ENCODE results near the gene CCDC107.

Gene CCDC107

GRCh38 chr9:35660966-35661415 is 2.9 kb downstream of the CCDC107 start:
- H3K27me3 Mint-ChIP-seq = no peaks in the 10 kb centered on the region
- peaks cover 37% of the 10 kb centered on the region for H3K36me3 Mint-ChIP-seq (ENCODE audit: low read depth)
- H3K27ac Mint-ChIP-seq = no peak overlapping the region
- intact Hi-C loops (cut with micrococcal nuclease) = no loop called here
- no peak overlapping the region for H3K4me3 Mint-ChIP-seq
- no peaks in the 10 kb centered on the region for H3K9me3 Mint-ChIP-seq
- H3K4me1 Mint-ChIP-seq (ENCODE audit: low read depth) = peaks cover 75% of the 10 kb centered on the region

DNA sequence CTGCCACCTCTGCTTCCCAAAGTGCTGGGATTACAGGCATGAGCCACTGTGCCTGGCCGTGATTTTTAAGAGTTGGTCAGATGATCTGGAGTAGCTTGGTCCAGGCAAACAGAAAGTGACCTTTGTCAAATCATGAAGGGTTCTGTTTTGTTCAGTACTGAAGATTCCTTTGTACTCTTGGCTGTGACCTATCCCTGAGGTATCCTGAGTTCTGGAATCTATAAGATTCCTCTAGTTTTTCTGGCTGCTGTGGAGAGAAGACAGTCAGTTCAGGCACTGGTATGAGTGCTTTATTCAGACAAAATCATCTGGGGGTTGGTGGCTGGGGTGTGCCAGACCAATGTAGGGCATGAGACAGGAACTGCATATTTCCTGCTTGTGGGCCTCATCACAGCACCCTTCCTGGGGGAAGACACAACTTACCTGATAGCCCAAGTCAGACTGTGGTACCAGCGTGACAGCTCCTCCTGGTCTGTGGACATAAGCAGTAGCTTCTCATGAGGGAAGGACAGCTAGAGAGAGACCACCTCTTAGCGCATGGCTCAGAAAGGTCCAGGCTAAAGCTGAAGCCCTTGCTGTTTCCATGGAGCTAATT is 3.8 kb downstream of the CCDC107 start:
- Mint-ChIP-seq H3K4me3 (no peak overlapping the region), H3K27me3 (no peaks in the 10 kb centered on the region), H3K9me3 (no peaks in the 10 kb centered on the region), H3K4me1 (ENCODE audit: low read depth) (peaks cover 66% of the 10 kb centered on the region), H3K36me3 (ENCODE audit: low read depth) (peaks cover 37% of the 10 kb centered on the region), H3K27ac (peak overlapping the region; percentile 39)
- intact Hi-C loops (cut with micrococcal nuclease) = no loop called here

DNA sequence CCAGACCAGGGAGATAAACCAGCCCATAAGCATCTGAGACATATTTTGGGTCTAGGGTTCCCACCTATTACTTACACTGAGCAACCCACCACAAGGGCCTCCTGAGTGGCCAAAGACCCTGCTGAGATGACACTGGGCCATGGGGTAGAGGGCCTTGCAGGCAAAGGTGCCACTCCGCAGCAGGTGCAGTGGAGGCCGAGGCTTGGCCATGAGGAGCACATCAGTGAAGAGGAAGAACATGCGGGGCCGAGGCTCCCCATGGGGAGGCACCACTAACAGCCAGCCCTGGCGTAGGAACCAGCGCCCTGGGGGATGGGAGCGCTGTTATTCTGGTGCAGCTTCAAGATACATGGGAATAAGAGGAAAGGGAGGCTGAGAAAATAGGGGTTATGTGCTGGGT is 4.3 kb downstream of the CCDC107 start:
- Mint-ChIP-seq H3K27me3 (no peaks in the 10 kb centered on the region), H3K27ac (peak overlapping the region; percentile 39), H3K4me3 (no peak overlapping the region), H3K36me3 (ENCODE audit: low read depth) (peaks cover 37% of the 10 kb centered on the region), H3K4me1 (ENCODE audit: low read depth) (peaks cover 60% of the 10 kb centered on the region), H3K9me3 (no peaks in the 10 kb centered on the region)
- intact Hi-C loops (cut with micrococcal nuclease) = no loop called here

DNA sequence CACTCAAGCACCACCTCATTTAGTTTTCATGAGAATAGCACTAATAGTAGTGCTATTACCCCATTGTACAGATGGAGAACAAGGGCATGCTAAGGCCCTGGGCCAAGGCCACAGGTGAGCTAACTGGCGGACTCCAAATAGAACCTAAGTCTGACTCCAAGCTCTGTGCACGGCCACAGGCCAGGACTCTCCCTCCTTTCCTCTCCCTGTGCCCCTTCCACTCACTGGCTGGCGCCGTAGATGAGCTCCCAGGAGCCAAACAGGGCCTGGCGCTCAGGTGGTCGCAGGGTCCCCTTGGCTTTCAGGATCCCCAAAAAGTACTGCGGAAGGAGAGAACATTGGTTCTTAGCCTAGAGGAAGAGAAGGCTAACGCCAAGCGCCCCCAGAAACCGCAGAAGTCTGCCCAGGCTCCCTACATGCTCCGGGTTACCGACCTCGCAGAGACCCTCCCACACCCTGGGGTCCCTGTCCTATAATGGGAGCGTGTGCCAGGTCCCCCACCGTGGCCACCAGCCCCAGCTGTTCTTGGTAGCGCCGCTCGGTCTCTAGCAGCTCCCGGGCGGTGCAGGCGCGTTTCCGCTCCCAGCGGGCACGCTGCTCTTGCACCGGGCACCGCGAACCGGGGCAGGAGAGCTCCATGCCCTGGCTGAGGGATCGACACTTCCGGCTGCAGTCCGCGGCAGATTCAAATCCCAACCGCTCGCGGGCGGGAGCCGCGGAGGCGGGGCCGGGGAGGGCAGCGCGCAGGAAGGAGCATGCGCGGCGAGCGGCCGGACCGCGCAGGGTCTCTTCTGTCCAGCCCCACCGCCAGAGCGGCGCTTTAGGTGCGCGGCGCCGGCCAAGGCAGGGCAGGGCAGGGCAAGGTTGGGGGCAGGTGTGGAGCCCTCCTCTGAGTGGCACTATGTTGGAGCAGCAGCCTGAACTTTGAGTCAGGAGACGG is 6.7 kb downstream of the CCDC107 start, which contains the start of gene ARHGEF39:
ARHGEF39 (minus strand) TSS at position 665 of the 940 bp plus-strand sequence; CDS start at position 639, 26 bp downstream.
- H3K36me3 Mint-ChIP-seq (ENCODE audit: low read depth) = peaks cover 24% of the 10 kb centered on the region
- H3K4me3 Mint-ChIP-seq = peak within 1 kb of the TSS; percentile 85
- peaks cover 47% of the 10 kb centered on the region for H3K4me1 Mint-ChIP-seq (ENCODE audit: low read depth)
- intact Hi-C loops (cut with micrococcal nuclease) = no loop called here
- no peaks in the 10 kb centered on the region for H3K9me3 Mint-ChIP-seq
- H3K27ac Mint-ChIP-seq = peak within 1 kb of the TSS; percentile 56
- H3K27me3 Mint-ChIP-seq = peaks cover 2% of the 10 kb centered on the region

- H3K4me1 Mint-ChIP-seq (ENCODE audit: low read depth) = peaks cover 40% of the 10 kb centered on the region
- peaks cover 17% of the 10 kb centered on the region for H3K36me3 Mint-ChIP-seq (ENCODE audit: low read depth)
- H3K27ac Mint-ChIP-seq = peak overlapping the region; percentile 56
- intact Hi-C loops (cut with micrococcal nuclease) = no loop called here
- H3K27me3 Mint-ChIP-seq = peaks cover 2% of the 10 kb centered on the region
- peak overlapping the region; percentile 85 for H3K4me3 Mint-ChIP-seq
- no peaks in the 10 kb centered on the region for H3K9me3 Mint-ChIP-seq
These were observed 7.4 kb downstream of the CCDC107 start for GRCh38 chr9:35665471-35665818.

GRCh38 chr9:35666045-35666444 is 8.0 kb downstream of the CCDC107 start:
- H3K4me1 Mint-ChIP-seq (ENCODE audit: low read depth) = peaks cover 34% of the 10 kb centered on the region
- H3K27me3 Mint-ChIP-seq = peaks cover 2% of the 10 kb centered on the region
- no peak overlapping the region for H3K27ac Mint-ChIP-seq
- no peaks in the 10 kb centered on the region for H3K9me3 Mint-ChIP-seq
- H3K36me3 Mint-ChIP-seq (ENCODE audit: low read depth) = peaks cover 11% of the 10 kb centered on the region
- H3K4me3 Mint-ChIP-seq = no peak overlapping the region
- intact Hi-C loops (cut with micrococcal nuclease) = no loop called here

- peaks cover 6% of the 10 kb centered on the region for H3K36me3 Mint-ChIP-seq (ENCODE audit: low read depth)
- H3K27ac Mint-ChIP-seq = no peak overlapping the region
- peaks cover 33% of the 10 kb centered on the region for H3K4me1 Mint-ChIP-seq (ENCODE audit: low read depth)
- H3K9me3 Mint-ChIP-seq = no peaks in the 10 kb centered on the region
- intact Hi-C loops (cut with micrococcal nuclease) = no loop called here
- H3K4me3 Mint-ChIP-seq = no peak overlapping the region
- H3K27me3 Mint-ChIP-seq = peaks cover 2% of the 10 kb centered on the region
These were observed 8.5 kb downstream of the CCDC107 start for GRCh38 chr9:35666549-35666948.

- Mint-ChIP-seq H3K27ac (no peak overlapping the region), H3K4me3 (no peak overlapping the region), H3K27me3 (peaks cover 2% of the 10 kb centered on the region), H3K4me1 (ENCODE audit: low read depth) (peaks cover 20% of the 10 kb centered on the region), H3K9me3 (no peaks in the 10 kb centered on the region), H3K36me3 (ENCODE audit: low read depth) (no peaks in the 10 kb centered on the region)
- intact Hi-C loops (cut with micrococcal nuclease) = no loop called here
These were observed 9.8 kb downstream of the CCDC107 start for GRCh38 chr9:35667939-35668338.

- no peak overlapping the region for H3K4me3 Mint-ChIP-seq
- peaks cover 16% of the 10 kb centered on the region for H3K27me3 Mint-ChIP-seq
- H3K4me1 Mint-ChIP-seq (ENCODE audit: low read depth) = peaks cover 11% of the 10 kb centered on the region
- no peaks in the 10 kb centered on the region for H3K9me3 Mint-ChIP-seq
- H3K27ac Mint-ChIP-seq = no peak overlapping the region
- H3K36me3 Mint-ChIP-seq (ENCODE audit: low read depth) = no peaks in the 10 kb centered on the region
- intact Hi-C loops (cut with micrococcal nuclease) = no loop called here
These were observed 11.4 kb downstream of the CCDC107 start for GRCh38 chr9:35669331-35670145.

GRCh38 chr9:35673132-35674024 is 15.3 kb downstream of the CCDC107 start, which contains the start of gene CA9:
CA9 (plus strand) TSS chr9:35673928; CDS start chr9:35673960, 32 bp downstream.
- intact Hi-C loops (cut with micrococcal nuclease) = no loop called here
- H3K27ac Mint-ChIP-seq = no peak within 1 kb of the TSS

DNA sequence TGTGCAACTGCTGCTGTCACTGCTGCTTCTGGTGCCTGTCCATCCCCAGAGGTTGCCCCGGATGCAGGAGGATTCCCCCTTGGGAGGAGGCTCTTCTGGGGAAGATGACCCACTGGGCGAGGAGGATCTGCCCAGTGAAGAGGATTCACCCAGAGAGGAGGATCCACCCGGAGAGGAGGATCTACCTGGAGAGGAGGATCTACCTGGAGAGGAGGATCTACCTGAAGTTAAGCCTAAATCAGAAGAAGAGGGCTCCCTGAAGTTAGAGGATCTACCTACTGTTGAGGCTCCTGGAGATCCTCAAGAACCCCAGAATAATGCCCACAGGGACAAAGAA is 15.9 kb downstream of the CCDC107 start:
- no peaks in the 10 kb centered on the region for H3K9me3 Mint-ChIP-seq
- no peaks in the 10 kb centered on the region for H3K36me3 Mint-ChIP-seq (ENCODE audit: low read depth)
- peaks cover 42% of the 10 kb centered on the region for H3K27me3 Mint-ChIP-seq
- H3K4me3 Mint-ChIP-seq = no peak overlapping the region
- no peak overlapping the region for H3K27ac Mint-ChIP-seq
- H3K4me1 Mint-ChIP-seq (ENCODE audit: low read depth) = peaks cover 9% of the 10 kb centered on the region
- intact Hi-C loops (cut with micrococcal nuclease) = no loop called here

More at GRCh38 chr9:35673132-35674024, 15.3 kb downstream of the CCDC107 start, which contains the start of gene CA9:
- H3K9me3 Mint-ChIP-seq = no peaks in the 10 kb centered on the region
- H3K4me3 Mint-ChIP-seq = no peak within 1 kb of the TSS
- H3K27me3 Mint-ChIP-seq = peaks cover 40% of the 10 kb centered on the region
- no peaks in the 10 kb centered on the region for H3K36me3 Mint-ChIP-seq (ENCODE audit: low read depth)
- H3K4me1 Mint-ChIP-seq (ENCODE audit: low read depth) = peaks cover 9% of the 10 kb centered on the region

- intact Hi-C loops (cut with micrococcal nuclease) = no loop called here
- Mint-ChIP-seq H3K27me3 (peaks cover 45% of the 10 kb centered on the region), H3K4me1 (ENCODE audit: low read depth) (peaks cover 9% of the 10 kb centered on the region), H3K4me3 (no peak overlapping the region), H3K27ac (no peak overlapping the region), H3K9me3 (no peaks in the 10 kb centered on the region), H3K36me3 (ENCODE audit: low read depth) (no peaks in the 10 kb centered on the region)
These were observed 17.1 kb downstream of the CCDC107 start for GRCh38 chr9:35675204-35675603.

Measured in dendritic cell treated with granulocyte-macrophage colony-stimulating factor and Interleukin-4, amounts not matched to agents 40 ng/mL and 50 ng/mL, for 4 days (primary cell).